Liver (tissue), 3 donors: ENCODE measurements around the gene LMF2.

Source experiments
- NR2F2 ChIP-seq: IDR thresholded peaks from 2 replicates; pipeline ENCODE4 v1.6.1; 2016; ENCODE audit warnings: antibody characterized with exemption
- RAD21 ChIP-seq, 2 donors: IDR thresholded peaks; 2 replicates each; pipeline ENCODE4 v1.6.1; 2016; ENCODE audit warnings: antibody characterized with exemption in 2 of 2, mild to moderate bottlenecking in 2 of 2
- RXRA ChIP-seq, 2 donors: IDR thresholded peaks; 2 replicates each; pipeline ENCODE4 v1.6.1; 2017 to 2018; ENCODE audit warnings: antibody characterized with exemption in 2 of 2, mild to moderate bottlenecking in 1 of 2
- TAF1 ChIP-seq: conservative IDR thresholded peaks from 2 replicates; pipeline ENCODE4 v1.6.1; 2016; ENCODE audit warnings: antibody characterized with exemption, mild to moderate bottlenecking
- YY1 ChIP-seq: IDR thresholded peaks from 2 replicates; pipeline ENCODE4 v1.6.1; 2016; ENCODE audit warnings: antibody characterized with exemption, mild to moderate bottlenecking
- TF ChIP-seq, protein P1 (sequence below): IDR thresholded peaks from 2 replicates; pipeline ENCODE4 v1.6.1; 2016; ENCODE audit warnings: antibody characterized with exemption
- TF ChIP-seq, protein P2 (sequence below): fragments of 150-350 bp; IDR thresholded peaks from 2 replicates; pipeline ENCODE4 v1.5.1; 2017; ENCODE audit warnings: improper control_type of control experiment, low read depth, low read length; ENCODE audit not compliant: missing input control
- TF ChIP-seq, protein P3 (sequence below): IDR thresholded peaks from 2 replicates; pipeline ENCODE4 v1.6.1; 2016; ENCODE audit warnings: antibody characterized with exemption
- donor health status: healthy.
- donor health status: healthy.

GRCh38 chr22:50487290-50488005 lies 20.1 kb downstream of the LMF2 start:
- TF ChIP-seq, protein P1, sequence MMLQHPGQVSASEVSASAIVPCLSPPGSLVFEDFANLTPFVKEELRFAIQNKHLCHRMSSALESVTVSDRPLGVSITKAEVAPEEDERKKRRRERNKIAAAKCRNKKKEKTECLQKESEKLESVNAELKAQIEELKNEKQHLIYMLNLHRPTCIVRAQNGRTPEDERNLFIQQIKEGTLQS: no peak
- TF ChIP-seq, protein P2, sequence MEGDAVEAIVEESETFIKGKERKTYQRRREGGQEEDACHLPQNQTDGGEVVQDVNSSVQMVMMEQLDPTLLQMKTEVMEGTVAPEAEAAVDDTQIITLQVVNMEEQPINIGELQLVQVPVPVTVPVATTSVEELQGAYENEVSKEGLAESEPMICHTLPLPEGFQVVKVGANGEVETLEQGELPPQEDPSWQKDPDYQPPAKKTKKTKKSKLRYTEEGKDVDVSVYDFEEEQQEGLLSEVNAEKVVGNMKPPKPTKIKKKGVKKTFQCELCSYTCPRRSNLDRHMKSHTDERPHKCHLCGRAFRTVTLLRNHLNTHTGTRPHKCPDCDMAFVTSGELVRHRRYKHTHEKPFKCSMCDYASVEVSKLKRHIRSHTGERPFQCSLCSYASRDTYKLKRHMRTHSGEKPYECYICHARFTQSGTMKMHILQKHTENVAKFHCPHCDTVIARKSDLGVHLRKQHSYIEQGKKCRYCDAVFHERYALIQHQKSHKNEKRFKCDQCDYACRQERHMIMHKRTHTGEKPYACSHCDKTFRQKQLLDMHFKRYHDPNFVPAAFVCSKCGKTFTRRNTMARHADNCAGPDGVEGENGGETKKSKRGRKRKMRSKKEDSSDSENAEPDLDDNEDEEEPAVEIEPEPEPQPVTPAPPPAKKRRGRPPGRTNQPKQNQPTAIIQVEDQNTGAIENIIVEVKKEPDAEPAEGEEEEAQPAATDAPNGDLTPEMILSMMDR: no peak
- no peak for TF ChIP-seq RAD21 (IDR thresholded peaks at IDR 0.05)
- TF ChIP-seq NR2F2: no peak
- TF ChIP-seq RXRA (IDR thresholded peaks at IDR 0.05): no peak
- TF ChIP-seq TAF1: no peak
- TF ChIP-seq, protein P3, sequence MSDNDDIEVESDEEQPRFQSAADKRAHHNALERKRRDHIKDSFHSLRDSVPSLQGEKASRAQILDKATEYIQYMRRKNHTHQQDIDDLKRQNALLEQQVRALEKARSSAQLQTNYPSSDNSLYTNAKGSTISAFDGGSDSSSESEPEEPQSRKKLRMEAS: no peak
- TF ChIP-seq YY1: no peak
